NCI-H1048 (cell line): ENCODE measurements around the gene CCDC172.
A peak's percentile ranks its signal among the peaks of the same experiment; 100 is the strongest.

Experiments
- DNase-seq: peaks from one replicate; lab custom pipeline; 2025; lab: John Stamatoyannopoulos, UW

Gene CCDC172, protein sequence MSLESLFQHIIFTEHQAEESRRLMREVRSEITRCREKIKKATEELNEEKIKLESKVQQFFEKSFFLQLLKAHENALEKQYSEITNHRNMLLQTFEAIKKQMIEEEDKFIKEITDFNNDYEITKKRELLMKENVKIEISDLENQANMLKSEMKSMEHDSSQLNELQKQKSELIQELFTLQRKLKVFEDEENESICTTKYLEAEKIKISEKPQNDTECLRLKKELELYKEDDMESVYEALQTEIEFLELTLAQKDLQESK

GRCh38 chr10:116324227-116324950 lies at the start of gene CCDC172:
CCDC172 (plus strand) TSS chr10:116324448; CDS start chr10:116325012, 564 bp downstream.
- DNase-seq = no peak

DNA sequence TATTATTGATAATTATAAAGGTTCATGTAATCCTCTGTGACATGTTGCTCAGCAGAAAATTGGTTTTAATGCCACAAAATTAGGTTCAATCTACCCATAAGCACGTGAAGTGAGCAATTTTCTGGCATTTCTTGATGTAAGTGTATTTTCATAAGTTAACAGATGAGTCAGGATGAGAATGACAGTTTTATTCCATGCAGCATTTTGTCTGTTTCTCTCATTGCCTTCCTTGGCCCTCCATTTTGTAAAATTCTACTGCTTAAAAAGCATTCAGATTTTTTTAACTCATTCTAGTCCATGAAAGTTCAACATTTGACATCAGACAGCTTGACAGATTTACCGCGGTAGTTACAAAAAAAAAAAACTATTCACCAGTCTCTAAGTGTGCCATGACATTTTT lies 47.3 kb upstream of the CCDC172 start:
- DNase-seq = no peak

DNA sequence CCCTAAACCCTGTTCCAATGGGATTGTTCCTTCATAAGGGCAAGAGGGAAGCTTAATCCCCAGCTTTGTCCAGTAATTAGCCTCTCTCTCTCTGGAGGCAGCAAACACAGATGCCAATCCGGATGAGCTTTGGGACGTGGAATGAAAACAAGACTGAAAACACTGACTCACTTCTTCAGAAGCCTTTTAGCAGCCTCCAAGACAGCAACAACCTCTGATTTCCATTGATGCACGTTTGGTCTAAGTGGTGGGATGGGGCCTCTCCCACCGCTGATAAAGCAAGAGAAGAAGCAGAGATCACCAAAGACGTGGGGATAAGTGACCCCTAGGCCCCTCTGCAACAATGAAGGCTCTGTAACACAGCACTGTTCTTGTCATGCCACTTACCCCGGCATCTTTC lies 45.4 kb upstream of the CCDC172 start:
- DNase-seq = no peak

DNA sequence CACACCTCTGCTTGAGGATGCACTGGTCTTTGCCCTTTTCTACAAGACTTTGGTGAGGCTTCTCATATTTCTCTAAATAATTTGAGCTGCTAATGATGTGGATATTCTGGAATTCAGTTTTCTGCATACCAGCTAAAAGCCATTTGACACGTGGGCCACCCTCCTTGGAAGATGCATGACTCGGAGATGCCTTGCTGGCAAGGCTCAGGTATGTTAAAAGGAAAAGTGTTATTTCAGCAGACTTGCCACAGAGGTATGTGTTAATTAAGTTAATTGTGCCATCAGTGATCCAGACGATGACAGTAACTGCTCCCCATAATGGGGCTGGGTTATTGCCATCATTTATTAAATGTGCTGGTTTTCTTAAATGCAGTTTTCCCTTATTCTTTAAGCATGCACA lies 42.5 kb upstream of the CCDC172 start:
- DNase-seq = no peak

DNA sequence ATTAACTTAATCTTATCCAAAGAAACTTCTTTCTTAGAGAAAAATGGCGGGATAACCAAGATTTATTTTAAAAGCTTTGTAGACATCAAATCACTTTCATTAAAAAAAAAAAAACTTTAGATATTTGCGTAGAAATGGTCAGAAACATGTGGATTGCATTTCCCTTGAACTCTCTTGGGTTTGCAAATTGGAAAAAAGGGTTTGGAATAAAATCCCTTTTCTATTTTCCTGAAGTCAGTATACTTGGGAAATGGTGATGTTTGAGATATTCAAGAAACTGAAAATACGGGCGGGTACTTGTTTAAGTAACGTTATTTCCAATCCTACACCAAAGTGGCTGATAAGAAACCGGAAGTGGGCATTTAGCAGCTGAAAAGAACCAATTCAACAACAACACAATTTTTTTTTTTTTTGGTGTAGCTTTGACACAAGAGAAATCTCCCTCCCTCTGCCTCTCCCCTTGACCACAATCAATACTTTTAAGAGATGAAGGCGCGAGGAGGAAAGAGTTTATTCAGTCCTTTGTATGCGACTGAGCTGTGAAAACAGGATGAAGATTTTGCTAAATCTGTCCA lies 37.5 kb upstream of the CCDC172 start:
- no peak for DNase-seq

- DNase-seq = peak; percentile 47
Observed at GRCh38 chr10:116287906-116288501, 36.2 kb upstream of the CCDC172 start.

DNA sequence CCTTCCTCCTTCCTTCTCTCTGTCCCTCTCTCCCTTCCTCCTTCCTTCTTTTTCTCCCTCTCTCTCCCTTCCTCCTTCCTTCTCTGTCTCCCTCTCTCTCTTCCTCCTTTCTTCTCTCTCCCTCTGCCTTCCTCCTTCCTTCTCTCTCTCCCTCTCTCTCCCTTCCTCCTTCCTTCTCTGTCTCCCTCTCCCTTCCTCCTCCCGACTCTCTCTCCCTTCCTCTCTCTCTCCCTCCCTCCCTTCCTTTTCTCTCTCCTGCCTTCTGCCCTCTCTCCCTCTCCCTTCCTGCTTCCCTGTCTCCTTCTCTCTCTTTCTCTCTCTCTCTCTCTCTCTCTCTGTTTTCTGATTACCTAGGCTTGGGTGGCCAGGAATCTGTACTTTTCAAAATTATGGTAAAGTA lies 34.6 kb upstream of the CCDC172 start:
- no peak for DNase-seq

- no peak for DNase-seq
Observed at GRCh38 chr10:116292493-116292892, 31.8 kb upstream of the CCDC172 start.

- DNase-seq = no peak
Observed at GRCh38 chr10:116296291-116296721, 27.9 kb upstream of the CCDC172 start.

DNA sequence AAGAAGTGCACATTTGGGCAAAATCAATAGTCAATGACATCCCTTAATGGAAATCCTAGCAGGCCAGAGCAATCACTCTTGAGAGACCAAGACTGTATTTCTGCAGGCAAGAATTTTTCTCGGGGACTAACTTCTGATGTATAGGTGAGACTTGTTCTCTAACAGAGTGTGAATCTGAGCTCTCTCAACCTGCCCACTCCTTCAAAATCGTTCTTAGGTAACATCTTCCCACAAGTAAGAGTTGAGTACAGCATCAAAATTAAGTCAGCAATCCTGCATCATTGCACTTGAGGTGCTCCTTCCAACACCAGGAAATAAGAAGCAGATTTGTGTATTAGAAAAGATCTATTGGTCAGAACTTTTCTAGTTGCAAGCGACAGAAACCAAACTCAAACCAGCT lies 25.7 kb upstream of the CCDC172 start:
- DNase-seq = no peak

GRCh38 chr10:116300542-116300941 lies 23.7 kb upstream of the CCDC172 start:
- DNase-seq = no peak

- no peak for DNase-seq
Observed at GRCh38 chr10:116304923-116305322, 19.3 kb upstream of the CCDC172 start.

DNA sequence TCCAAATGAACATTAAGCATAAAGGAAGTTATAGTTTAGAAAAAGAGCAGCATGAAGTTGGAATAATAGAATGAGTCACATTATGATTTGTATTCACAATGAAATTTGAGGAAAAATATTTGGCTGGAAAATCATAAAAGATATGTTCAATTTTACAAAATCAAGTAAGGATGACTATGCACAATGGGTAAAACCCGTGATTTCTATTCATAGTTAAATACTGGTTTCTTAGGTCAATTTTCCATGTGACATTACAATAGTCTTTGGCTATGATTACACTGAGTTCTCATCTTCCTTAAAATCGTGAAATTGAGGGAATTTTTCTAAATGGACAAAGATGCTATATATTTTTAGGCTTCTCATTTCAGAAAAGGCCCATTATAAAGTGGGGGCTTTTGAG lies 17.4 kb upstream of the CCDC172 start:
- DNase-seq = no peak

DNA sequence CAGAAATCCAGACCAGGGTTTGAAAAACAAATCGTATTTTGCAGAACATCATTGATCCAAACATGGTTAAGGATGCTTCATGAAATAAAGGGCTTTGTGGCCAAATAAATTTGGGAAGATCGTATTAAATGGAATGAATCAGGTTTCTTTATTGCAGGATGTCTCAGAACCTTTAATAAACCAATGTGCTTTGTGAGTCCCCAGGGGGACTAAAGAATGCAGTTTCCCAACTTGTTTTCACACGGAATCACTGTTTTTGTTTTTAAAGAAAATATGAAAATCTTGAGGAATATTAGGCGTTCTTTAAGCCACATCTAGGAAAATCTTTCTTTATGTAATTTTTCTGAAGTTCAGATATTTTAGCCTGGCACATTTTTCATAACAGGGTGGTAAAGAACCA lies 16.8 kb upstream of the CCDC172 start:
- no peak for DNase-seq

DNA sequence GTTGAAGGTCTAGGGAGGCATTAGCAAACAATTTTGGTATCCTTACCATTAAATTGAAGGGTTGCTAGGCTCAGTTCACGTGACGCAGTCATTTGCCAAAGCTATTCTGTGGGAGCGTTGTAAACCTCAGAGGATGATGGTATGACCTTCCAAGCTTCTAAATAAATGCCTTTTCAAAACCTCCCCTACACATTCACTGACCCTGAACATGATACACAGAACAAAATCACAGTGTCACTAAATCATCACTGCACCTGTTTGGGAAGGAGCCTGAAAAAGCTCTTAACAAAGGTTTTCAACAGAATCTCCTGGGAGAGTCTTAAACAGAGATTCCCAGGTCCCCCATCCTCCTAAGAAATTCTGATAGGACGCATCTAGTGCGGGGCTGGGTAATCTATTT lies 13.2 kb upstream of the CCDC172 start:
- DNase-seq = no peak

GRCh38 chr10:116311706-116312490 lies 12.3 kb upstream of the CCDC172 start:
- no peak for DNase-seq

DNA sequence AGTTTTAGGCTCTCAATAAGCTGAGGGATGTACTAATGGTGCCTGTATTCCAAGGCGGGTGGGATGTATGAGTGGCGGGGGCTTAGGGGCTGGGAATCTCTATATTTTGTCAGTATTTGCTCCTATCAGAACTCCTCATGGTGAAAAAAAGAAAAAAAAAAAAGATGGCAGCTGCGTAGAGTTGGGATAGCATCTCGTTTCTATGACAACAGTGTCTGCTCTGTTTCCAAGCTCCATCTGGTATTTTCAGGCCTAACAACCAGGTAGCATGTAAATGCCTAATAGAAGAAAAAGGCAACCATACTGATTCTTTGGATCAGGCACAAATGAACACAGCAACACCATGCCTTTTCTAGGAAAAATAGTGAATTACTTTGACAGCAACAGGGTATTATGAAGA lies 11.7 kb upstream of the CCDC172 start:
- DNase-seq = no peak

DNA sequence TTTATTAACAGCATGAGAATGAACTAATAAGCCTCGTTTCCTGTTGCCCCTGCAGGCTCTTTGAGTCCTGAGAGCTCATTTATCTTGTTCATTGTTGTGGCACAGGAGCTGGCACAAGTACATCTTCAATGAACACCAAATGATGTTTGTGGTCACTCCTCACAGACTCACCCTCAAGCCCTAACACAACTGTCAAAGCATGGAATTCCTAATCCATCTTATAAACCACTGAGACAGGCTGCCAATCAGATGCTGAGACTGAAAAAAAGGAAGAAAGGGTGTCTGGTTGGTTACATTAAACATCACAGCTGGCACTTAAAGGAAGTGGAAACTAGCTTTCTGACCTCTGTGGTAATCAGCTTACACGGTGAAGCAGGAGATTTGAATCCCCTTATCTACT lies 7.7 kb upstream of the CCDC172 start:
- DNase-seq = no peak

GRCh38 chr10:116324951-116325635 lies 845 bp downstream of the CCDC172 start:
- DNase-seq = no peak

- DNase-seq = no peak
Observed at GRCh38 chr10:116325987-116326386, 1.7 kb downstream of the CCDC172 start.

DNA sequence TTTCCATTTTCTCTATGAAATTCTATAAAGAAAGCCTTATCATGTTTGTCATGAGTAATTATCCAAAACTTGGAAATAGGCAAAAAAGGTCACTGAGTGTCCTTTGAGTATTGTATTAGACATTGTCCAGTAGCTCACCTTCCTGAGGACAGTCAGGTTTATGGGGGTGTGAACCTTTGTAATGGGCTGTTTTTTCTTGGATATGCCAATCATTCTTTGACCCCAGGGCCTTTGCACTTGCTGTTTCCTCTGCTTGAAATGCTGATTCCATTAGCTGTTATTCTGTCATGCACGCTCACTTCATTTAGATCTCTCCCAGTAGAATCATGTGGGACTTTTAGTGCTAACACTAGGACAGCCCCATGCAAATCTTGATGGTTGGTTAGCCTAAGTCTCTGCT lies 4.9 kb downstream of the CCDC172 start:
- DNase-seq = no peak

- no peak for DNase-seq
Observed at GRCh38 chr10:116331815-116332214, 7.6 kb downstream of the CCDC172 start.
